AG10803 (cell line): ENCODE data around the gene LMAN1L.

Experiments used
- DNase-seq: peaks from one replicate; pipeline ENCODE4 v3.0.0; 2010; ENCODE audit warnings: low read depth
- H3K4me3 ChIP-seq: 2 replicates; pipeline ENCODE4 v1.5.1; 2011; ENCODE audit warnings: mild to moderate bottlenecking, low read length, control low read depth
- TF ChIP-seq, protein P1 (sequence below): conservative IDR thresholded peaks from 2 replicates; pipeline ENCODE4 v1.5.1; 2011; ENCODE audit warnings: mild to moderate bottlenecking, low read length, control low read depth, inconsistent platforms

Gene LMAN1L

DNA sequence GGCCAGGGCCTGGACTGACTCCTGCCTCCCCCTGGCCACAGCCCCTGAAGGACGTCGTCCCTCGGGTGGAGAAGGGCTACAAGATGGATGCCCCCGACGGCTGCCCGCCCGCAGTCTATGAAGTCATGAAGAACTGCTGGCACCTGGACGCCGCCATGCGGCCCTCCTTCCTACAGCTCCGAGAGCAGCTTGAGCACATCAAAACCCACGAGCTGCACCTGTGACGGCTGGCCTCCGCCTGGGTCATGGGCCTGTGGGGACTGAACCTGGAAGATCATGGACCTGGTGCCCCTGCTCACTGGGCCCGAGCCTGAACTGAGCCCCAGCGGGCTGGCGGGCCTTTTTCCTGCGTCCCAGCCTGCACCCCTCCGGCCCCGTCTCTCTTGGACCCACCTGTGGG lies 10.3 kb upstream of the LMAN1L start:
- TF ChIP-seq, protein P1, sequence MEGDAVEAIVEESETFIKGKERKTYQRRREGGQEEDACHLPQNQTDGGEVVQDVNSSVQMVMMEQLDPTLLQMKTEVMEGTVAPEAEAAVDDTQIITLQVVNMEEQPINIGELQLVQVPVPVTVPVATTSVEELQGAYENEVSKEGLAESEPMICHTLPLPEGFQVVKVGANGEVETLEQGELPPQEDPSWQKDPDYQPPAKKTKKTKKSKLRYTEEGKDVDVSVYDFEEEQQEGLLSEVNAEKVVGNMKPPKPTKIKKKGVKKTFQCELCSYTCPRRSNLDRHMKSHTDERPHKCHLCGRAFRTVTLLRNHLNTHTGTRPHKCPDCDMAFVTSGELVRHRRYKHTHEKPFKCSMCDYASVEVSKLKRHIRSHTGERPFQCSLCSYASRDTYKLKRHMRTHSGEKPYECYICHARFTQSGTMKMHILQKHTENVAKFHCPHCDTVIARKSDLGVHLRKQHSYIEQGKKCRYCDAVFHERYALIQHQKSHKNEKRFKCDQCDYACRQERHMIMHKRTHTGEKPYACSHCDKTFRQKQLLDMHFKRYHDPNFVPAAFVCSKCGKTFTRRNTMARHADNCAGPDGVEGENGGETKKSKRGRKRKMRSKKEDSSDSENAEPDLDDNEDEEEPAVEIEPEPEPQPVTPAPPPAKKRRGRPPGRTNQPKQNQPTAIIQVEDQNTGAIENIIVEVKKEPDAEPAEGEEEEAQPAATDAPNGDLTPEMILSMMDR: no peak
- H3K4me3 ChIP-seq: no peak overlapping the region
- no peak for DNase-seq

GRCh38 chr15:74802862-74803447 lies 9.7 kb upstream of the LMAN1L start:
- no peak for DNase-seq
- no peak overlapping the region for H3K4me3 ChIP-seq
- TF ChIP-seq, protein P1: no peak

DNA sequence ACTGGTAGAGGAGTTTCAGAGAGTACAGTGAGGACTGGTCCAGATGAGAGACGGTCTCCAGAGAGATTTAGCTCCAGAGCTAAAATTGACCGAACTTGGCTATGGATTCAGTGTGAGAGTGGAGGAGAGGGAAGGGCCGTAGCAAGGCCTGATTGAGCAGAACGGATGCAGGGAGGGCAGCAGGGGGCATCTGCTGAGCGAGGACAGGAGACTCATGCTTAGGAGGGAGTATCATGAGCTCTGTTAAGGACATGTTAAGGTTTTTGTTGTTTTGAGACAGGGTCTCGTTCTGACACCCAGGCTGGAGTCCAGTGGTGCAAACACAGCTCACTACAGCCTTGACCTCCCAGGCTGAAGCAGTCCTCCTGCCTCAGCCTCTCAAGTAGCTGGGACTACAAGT lies 7.7 kb upstream of the LMAN1L start:
- TF ChIP-seq, protein P1: no peak
- no peak for DNase-seq
- no peak overlapping the region for H3K4me3 ChIP-seq

- TF ChIP-seq, protein P1: no peak
- DNase-seq: no peak
- no peak overlapping the region for H3K4me3 ChIP-seq
Measured at GRCh38 chr15:74807282-74807681, 5.4 kb upstream of the LMAN1L start.

DNA sequence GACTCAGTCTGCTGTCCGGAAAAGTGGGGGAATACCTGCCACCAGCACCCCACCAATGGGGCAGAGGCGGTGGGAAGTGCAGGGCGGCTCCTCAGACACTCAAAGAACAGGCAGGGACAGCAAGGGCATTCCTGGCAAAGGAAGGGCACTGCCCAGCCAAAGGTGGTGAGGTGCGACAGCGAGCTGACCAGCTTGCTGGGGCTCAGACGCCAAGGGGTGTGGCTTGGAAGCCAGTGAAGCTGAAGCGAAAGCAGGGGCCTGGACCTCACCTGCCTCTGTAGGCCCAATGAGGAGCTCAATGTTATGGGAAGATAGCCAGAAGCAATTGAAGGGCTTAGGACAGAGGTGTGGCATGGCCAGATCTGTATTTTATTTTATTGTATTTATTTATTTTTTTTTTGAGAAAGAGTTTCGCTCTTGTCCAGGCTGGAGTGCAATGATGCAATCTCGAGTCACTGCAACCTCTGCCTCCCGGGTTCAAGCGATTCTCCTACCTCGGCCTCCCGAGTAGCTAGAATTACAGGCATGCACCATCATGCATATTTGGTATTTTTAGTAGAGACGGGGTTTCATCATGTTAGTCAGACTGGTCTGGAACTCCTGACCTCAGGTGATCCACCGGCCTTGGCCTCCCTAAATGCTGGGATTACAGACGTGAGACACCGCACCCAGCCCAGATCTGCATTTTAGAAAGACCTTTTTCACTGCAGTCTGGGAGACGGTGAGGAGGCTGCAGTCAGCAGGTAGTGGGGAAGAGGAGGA lies 4.4 kb upstream of the LMAN1L start:
- TF ChIP-seq, protein P1: no peak
- H3K4me3 ChIP-seq: no peak overlapping the region
- DNase-seq: no peak

GRCh38 chr15:74808840-74809229 lies 3.8 kb upstream of the LMAN1L start:
- H3K4me3 ChIP-seq: no peak overlapping the region
- DNase-seq: no peak
- TF ChIP-seq, protein P1: no peak

DNA sequence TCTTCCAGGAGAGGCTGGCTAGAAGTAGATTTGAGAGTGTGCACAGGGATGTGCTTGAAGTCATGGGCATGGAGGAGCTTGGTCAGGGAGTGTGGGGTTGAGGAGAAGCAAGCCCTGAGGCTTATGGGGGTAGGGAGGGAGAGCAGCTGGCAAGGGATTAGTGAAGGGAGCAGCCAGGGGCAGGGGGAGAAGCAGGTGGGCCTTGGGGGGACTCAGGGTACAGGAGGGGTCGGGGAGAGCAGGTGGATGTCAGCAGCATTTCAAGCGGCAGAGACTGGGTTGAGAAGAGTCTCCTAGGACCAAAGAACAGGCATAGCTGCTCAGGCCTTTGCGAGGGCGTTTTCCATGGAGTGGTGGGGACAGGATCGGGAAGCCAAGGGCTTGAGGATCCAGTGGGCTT lies 3.4 kb upstream of the LMAN1L start:
- H3K4me3 ChIP-seq: no peak overlapping the region
- no peak for DNase-seq
- TF ChIP-seq, protein P1: no peak
